ENCODE measurements around the gene TBC1D9B.

GRCh38 chr5:179930788-179931473 is 23.2 kb upstream of the TBC1D9B start:
- TF ChIP-seq CTCF (IDR thresholded peaks at IDR 0.05): no peak
- no peak for TF ChIP-seq POLR2A (IDR thresholded peaks at IDR 0.05)

Measured in heart left ventricle (tissue), 13 donors.